HUES48 (cell line): ENCODE measurements around the gene REXO5.
"Not testable (repeated sequence)": the region's sequence is repeated elsewhere in the genome, so short reads cannot be mapped to it uniquely, and the experiment has no call there.

Experiments used
- H3K27ac ChIP-seq: one replicate; pipeline ENCODE4 v1.7.0; 2013; ENCODE audit warnings: low read depth, low read length, inconsistent platforms
- H3K27me3 ChIP-seq: 2 replicates; pipeline ENCODE4 v1.6.1; 2013; ENCODE audit warnings: mild to moderate bottlenecking, low read length; ENCODE audit not compliant: control insufficient read depth, insufficient read depth
- H3K36me3 ChIP-seq: 2 replicates; pipeline ENCODE4 v1.6.1; 2013; ENCODE audit warnings: low read length; ENCODE audit not compliant: control insufficient read depth, insufficient read depth
- H3K4me1 ChIP-seq: 2 replicates; pipeline ENCODE4 v1.6.1; 2013; ENCODE audit warnings: mild to moderate bottlenecking, low read length; ENCODE audit not compliant: control insufficient read depth, insufficient read depth
- H3K4me3 ChIP-seq: 2 replicates; pipeline ENCODE4 v1.5.1; 2013; ENCODE audit warnings: mild to moderate bottlenecking, low read depth, low read length
- H3K9ac ChIP-seq: 2 replicates; pipeline ENCODE4 v1.6.1; 2013; ENCODE audit warnings: mild to moderate bottlenecking, low read depth, low read length, moderate library complexity
- H3K9me3 ChIP-seq: 2 replicates; pipeline ENCODE4 v1.6.1; 2013; ENCODE audit warnings: low read length; ENCODE audit not compliant: control insufficient read depth, insufficient read depth

REXO5 gene

DNA sequence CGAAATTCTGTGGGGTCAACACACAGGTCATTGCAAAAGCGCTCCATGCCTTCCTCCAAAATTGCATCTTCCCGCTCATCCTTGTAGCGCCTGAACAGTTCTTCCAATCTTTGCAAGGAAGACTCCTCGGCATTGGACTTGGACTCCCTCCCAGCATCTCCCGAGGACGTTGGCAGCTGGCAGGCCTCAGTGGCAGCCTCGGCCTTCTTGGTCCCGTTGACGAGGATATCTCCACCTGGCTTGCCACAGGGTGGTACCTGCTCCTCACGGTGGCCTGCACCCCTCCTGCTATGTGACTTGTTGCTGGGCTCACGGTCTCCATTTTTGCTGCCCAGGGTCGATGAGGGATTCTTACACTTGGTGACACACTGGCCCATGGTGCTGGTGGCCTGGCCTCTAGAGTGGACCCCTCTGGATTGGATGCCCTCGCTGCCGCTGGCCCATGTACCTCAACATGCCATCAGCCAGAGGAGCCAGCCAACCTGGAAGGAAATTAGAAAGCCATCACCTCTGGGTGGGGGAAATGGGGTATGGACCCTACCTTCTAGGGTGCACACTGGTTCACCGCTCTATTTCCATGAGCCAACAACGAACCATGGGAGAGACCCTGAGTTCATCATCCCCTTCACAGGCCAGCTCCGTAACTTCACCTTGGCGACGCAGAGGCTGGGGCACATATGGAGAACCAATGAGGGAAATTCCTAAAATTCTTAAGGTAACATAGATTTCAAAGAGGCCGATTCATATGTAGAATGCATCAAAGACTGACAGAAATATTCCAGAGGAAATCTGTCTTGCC is 56.0 kb downstream of the REXO5 start:
- Histone ChIP-seq H3K27ac (no peak overlapping the region), H3K27me3 (no peaks in the 10 kb centered on the region), H3K4me1 (peaks cover 28% of the 10 kb centered on the region), H3K9me3 (no peaks in the 10 kb centered on the region), H3K4me3 (no peak overlapping the region), H3K36me3 (peaks cover 20% of the 10 kb centered on the region), H3K9ac (no peak overlapping the region)

DNA sequence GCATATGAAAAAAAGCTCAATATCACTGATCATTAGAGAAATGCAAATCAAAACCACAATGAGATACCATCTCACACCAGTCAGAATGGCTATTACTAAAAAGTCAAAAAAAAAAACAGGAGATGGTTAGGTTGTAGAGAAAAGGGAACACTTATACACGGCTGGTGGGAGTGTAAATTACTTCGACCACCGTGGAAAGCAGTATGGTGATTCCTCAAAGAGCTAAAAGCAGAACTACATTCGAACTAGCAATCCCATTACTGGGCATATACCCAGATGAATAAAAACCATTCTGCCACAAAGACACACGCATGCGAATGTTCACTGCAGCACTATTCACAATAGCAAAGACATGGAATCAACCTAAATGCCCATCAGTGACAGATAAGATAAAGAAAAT is 58.0 kb downstream of the REXO5 start:
- H3K9me3 ChIP-seq, H3K4me3 ChIP-seq, H3K27ac ChIP-seq, H3K27me3 ChIP-seq, H3K9ac ChIP-seq: not testable (repeated sequence)
- peaks cover 23% of the 10 kb centered on the region for H3K4me1 ChIP-seq
- peaks cover 20% of the 10 kb centered on the region for H3K36me3 ChIP-seq

DNA sequence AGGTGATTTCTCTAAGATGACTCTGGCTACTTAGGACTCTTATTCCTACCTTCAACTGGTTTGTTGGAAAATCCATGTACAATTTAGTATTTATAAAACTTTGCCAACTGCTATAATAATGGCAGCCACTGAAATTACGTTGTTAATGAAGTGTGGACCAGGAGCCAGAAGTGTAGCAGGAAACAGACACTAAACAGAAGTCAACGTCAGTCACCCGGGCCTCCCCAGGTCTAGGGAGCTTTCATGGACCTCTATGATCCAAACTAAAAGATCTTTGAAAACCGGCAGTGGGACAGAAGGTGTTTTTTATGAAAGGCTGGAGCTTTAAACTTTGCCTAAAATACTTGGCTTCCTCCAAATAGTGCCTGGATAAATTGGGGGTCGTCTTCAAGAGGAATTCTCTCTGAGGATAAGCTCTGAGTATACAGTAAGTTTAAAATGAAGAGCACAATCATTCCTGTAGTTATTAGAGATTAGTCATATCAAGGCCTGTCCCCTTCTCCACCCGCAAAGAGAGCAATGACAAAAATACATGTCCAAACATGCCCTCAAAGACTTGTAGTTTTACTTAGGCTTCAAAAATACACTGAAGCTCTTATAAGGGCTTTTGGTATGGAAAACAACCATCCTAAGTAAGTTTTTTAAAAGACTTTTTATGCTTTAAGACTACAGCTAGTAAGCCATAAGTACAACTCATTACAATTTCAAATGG is 59.2 kb downstream of the REXO5 start:
- Histone ChIP-seq H3K9me3 (no peaks in the 10 kb centered on the region), H3K4me1 (peaks cover 11% of the 10 kb centered on the region; the same call in 1 of the 2 replicates), H3K27me3 (no peaks in the 10 kb centered on the region), H3K27ac (peak overlapping the region; percentile 63), H3K9ac (0 out of 2 replicates have a peak overlapping the region, but pooled peaks have one; percentile 18), H3K36me3 (peaks cover 13% of the 10 kb centered on the region), H3K4me3 (no peak overlapping the region)

DNA sequence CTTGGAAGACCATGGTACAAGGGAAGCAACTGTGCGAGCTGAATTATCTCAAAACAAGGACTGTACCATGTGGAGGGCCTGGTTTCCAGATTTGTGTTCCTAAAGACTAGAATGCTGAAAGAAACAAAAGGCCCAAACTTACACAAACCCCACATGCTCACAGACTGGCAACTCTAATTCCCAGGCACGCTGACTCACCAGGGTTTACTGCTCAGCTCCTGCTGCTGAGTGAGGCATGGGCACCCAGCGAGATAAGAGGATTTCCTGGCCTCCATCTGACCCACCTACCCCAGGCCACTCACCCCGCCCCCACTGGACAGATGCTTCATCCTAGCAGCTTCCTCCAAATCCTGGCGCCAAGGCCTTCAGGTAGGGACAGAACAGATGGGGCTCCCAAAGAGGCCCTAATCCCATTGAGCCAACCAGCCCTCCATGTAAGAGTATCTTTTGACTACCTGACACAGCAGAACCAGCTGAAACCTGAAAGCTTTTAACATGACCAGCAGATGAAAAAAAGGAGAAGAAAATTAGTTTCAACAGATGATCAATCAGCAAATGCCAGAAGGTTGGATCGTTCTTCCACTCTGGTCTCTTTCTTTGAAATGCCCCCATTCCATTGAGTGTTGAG is 59.9 kb downstream of the REXO5 start:
- H3K4me3 ChIP-seq, result no peak overlapping the region
- peaks cover 11% of the 10 kb centered on the region; the same call in 1 of the 2 replicates for H3K4me1 ChIP-seq
- peak overlapping the region; percentile 63 for H3K27ac ChIP-seq
- 0 out of 2 replicates have a peak overlapping the region, but pooled peaks have one; percentile 18 for H3K9ac ChIP-seq
- no peaks in the 10 kb centered on the region for H3K9me3 ChIP-seq
- H3K27me3 ChIP-seq, result no peaks in the 10 kb centered on the region
- H3K36me3 ChIP-seq, result peaks cover 13% of the 10 kb centered on the region

DNA sequence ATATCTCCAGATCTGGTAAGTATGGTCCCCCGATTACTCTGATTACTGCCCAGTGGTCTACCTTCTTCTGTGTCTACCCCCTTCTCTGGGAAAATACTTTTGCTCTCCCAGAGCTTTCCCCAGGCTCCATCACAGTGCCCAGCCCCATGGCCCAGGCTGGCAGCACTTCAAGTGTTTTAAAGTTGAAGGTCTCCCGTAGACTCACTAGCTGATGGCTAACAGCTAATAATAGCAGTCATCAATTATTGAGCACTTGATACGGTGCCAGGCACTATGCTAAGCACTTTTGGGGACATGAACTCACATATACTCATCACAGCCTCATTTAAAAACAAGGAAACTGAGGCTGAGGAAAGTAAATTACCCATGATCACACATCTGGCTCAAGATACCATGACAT is 60.5 kb downstream of the REXO5 start:
- H3K27ac ChIP-seq, result no peak overlapping the region
- H3K27me3 ChIP-seq, result no peaks in the 10 kb centered on the region
- no peaks in the 10 kb centered on the region for H3K9me3 ChIP-seq
- H3K36me3 ChIP-seq, result peaks cover 8% of the 10 kb centered on the region
- peaks cover 11% of the 10 kb centered on the region; the same call in 1 of the 2 replicates for H3K4me1 ChIP-seq
- no peak overlapping the region for H3K9ac ChIP-seq
- H3K4me3 ChIP-seq, result no peak overlapping the region

DNA sequence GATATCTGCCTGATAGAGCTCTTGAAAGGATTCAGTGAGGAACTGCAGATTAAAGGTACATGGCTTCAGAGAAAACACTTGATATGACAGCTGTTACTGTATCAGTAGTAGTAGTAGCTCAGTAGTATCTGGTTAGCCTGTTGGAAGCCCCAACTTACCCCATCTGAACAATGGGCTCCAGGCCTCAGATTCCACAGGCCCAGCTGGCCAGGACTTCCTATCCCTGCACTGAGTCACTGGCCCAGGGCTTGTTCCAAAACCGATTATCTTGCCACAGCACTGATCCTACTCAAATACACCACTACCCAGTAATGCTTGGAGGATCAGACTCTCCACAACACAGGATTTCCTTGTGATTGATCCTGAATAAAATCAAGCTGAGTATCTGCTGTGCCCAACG is 61.3 kb downstream of the REXO5 start:
- Histone ChIP-seq H3K27ac (no peak overlapping the region), H3K4me1 (peaks cover 11% of the 10 kb centered on the region; the same call in 1 of the 2 replicates)

DNA sequence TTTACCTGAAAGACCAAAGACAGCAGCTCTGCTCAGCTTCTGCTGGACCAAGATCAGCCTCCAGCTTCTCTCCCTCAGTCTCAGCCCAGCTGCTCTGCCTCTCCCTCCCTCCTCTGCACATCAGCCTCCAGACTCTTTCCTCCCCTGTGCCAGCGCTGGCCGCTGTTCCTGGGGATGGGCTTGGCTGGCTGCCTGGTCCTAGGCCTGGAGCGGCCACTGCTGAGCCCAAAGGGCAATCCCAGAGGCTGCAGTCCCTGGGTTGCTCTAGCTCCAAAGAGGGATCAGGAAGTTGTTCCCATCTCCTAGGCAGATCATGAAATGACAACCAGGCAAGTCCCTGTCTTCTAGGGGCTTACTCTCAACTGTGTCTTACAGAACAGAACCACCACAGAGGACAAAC is 62.6 kb downstream of the REXO5 start:
- H3K4me3 ChIP-seq, result no peak overlapping the region
- H3K36me3 ChIP-seq, result no peaks in the 10 kb centered on the region
- no peak overlapping the region for H3K9ac ChIP-seq
- no peak overlapping the region for H3K27ac ChIP-seq
- H3K4me1 ChIP-seq, result peaks cover 11% of the 10 kb centered on the region; the same call in 1 of the 2 replicates
- no peaks in the 10 kb centered on the region for H3K9me3 ChIP-seq
- H3K27me3 ChIP-seq, result no peaks in the 10 kb centered on the region

More for the DNA sequence above, 61.3 kb downstream of the REXO5 start:
- Histone ChIP-seq H3K9ac (no peak overlapping the region), H3K9me3 (no peaks in the 10 kb centered on the region), H3K27me3 (no peaks in the 10 kb centered on the region), H3K36me3 (peaks cover under 1% of the 10 kb centered on the region; the same call in 1 of the 2 replicates), H3K4me3 (no peak overlapping the region)

DNA sequence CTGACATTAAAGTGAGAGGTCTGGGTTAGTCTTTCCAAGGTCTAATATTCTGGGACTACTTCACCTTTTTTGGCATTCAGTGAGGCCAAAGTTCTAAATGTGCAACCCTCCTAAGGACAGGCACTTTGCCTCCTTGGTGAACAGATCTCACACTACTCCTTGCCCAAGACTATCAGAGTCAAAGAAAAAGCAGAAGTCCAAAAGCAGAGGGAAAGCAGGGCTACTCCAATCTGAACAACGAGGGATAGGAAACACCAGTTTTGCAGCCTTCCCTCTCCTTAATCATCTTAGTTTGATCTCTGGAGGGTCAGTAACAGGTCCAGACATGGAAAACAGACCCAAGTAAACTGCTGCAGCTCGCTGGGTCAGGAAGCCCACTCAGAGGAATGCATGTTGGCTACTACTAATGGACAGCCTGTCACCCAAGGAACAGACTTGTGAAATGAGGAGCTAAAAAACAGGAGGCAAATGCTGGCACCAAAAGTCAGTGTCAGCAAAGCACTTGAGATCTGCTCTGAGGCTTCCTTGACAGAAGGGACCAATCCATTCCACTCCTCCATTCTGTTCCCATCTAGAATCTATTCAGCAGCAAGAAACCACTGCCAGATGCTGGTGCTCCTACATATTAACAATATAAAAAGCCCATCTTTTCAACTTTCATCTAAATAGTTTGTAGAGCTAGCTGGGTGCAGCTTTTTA is 63.9 kb downstream of the REXO5 start:
- Histone ChIP-seq H3K9ac (no peak overlapping the region), H3K36me3 (no peaks in the 10 kb centered on the region), H3K4me1 (peaks cover 11% of the 10 kb centered on the region; the same call in 1 of the 2 replicates), H3K4me3 (no peak overlapping the region), H3K9me3 (no peaks in the 10 kb centered on the region), H3K27me3 (no peaks in the 10 kb centered on the region), H3K27ac (no peak overlapping the region)

DNA sequence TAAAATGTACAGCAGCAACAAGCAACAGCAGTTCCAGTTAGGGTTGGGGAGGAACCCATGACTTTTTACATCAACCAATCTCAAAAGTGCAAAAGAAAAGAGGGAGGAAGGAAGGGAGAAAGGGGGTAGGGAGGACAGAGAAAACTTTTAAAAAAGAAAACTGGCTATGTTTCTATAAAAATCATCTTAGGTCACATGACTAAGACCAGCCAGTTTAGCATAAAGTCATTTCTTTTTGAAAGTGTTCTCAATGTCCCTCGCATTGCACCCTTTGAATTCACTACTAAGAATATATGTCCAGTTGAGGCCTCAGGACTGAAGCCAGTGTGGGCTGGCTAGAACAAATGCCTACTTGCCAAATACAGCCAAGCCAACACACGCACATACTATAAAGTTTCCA is 64.9 kb downstream of the REXO5 start:
- H3K27ac ChIP-seq, result no peak overlapping the region
- no peak overlapping the region for H3K4me3 ChIP-seq
- no peaks in the 10 kb centered on the region for H3K36me3 ChIP-seq
- peaks cover 3% of the 10 kb centered on the region; the same call in 1 of the 2 replicates for H3K4me1 ChIP-seq
- H3K9me3 ChIP-seq, result no peaks in the 10 kb centered on the region
- no peak overlapping the region for H3K9ac ChIP-seq
- H3K27me3 ChIP-seq, result no peaks in the 10 kb centered on the region

DNA sequence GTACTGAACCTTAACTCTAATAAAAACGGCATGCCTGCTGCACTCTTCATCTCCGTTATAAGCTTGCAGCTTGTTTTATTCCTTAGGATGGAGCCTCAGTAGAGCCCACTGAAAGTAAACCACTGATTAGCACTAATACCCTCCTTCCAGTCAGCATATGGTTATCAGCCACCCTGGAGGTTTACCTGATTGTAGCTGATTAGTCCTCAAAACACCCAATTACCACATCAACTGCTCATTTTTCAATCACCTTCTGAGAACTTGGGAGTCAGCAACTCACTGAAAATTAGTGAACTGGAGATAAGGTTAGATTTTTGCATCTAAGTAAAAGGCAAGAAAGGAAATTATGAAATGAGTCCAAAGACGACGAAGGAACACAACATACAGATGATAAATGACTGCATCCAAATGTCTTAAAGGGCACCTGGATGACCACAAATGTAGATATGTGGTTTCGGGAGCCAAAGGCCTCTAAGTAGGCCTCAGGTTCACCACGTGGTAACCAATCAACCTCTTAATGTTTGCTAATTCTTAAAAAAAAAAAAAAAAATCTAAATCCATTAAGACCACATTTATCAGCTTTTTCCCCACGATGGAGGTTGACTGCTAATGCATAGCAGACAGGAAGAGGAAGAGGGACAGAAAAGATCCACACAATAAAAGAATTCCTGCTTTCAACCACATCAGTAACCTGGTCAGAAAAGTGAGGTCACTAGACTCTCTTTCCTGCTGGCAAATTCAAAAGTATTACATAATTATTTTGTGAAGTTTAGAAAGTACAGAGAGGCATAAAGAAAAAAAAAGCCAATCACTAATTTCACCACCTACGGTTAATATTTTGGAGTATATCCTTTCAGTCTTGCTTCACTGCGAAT is 65.9 kb downstream of the REXO5 start:
- H3K36me3 ChIP-seq, result no peaks in the 10 kb centered on the region
- no peaks in the 10 kb centered on the region for H3K9me3 ChIP-seq
- no peak overlapping the region for H3K4me3 ChIP-seq
- no peak overlapping the region for H3K9ac ChIP-seq
- no peaks in the 10 kb centered on the region for H3K27me3 ChIP-seq
- no peaks in the 10 kb centered on the region; the same call in 1 of the 2 replicates for H3K4me1 ChIP-seq
- no peak overlapping the region for H3K27ac ChIP-seq
